SKM-1 treated with dmso at 0.1 percent for 144 hours (cell line): ENCODE results near the gene HEXIM1.

Source experiments
- DNase-seq: peaks from one replicate; lab custom pipeline; 2025; ENCODE audit not compliant: unreplicated experiment; lab: John Stamatoyannopoulos, UW

HEXIM1 gene

DNA sequence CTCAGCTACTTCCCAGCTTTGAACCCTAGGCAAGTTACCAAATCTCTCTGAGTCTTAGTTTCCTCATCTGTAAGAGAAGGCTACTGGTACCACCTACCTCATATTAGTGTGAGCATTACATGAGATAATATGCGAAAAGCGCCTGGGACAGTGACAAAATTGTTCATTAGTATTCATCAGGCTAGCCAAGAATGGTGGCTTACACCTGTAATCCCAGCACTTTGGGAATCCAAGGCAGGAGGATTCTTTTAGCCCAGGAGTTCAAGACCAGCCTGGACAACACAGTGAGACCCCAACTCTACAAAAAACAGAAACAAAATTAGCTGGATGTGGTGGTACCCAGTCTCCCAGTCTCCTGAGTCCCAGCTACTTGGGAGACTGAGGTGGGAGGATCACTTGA, 19.3 kb upstream of the HEXIM1 start:
- DNase-seq, result no peak

DNA sequence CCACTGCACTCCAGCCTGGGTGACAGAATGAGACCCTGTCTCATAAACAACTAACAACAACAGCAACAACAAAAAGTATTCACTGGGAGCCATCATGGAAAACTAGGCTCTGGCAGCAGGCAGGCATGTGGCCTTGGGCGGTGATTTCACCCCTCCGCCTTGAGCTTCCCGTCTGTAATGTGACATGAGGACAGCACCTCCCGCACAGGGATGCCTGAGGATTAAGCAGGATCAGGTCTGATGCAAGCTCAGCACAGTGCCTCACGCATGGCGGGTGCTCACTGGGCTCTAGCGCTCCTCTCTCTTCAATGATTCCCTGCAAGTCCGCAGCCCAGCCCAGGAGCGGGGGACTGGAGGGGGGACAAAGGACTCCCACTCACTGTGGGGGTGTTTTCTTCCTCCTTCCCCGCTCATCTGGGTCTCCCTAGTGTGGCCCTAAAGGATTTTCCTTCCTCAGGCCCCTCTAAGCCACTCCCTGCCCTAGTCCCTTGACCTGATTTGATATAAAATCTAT, 18.8 kb upstream of the HEXIM1 start:
- DNase-seq, result no peak

DNA sequence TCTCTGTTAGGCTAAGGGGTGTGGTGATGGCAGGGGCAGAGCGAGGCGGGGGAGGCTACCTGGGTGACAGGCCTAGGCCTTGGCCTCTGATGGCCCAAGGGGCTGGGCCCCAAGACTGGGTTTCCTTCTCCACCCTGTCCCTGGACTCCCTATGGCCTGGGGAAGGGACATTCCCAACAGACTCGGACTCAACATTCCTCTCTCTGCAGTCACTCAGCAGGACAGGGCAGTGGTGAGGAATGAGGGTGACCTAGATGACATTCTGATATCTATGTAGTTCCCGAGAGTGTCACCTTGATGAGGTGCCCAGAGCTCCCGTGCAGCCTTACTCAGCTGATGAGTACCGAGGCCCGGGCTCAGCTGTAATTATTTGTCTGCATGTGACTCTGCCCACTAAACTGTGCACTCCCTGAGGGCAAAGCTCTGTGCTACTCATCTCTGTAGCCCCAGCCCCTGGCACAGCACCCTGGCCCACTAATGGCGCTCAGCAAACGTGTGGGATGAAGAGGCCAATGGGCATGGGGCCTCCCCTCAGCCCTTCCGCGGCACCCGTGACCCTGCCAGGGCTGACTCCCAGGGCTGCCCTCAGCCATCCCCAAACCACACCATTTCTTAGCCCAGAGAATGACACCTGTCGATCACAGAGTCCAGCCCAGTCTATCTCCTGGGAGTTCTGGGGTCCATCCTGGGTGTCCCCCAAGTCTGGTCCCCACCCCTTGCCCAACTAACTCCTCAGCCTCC, 18.2 kb upstream of the HEXIM1 start:
- DNase-seq, result no peak

DNA sequence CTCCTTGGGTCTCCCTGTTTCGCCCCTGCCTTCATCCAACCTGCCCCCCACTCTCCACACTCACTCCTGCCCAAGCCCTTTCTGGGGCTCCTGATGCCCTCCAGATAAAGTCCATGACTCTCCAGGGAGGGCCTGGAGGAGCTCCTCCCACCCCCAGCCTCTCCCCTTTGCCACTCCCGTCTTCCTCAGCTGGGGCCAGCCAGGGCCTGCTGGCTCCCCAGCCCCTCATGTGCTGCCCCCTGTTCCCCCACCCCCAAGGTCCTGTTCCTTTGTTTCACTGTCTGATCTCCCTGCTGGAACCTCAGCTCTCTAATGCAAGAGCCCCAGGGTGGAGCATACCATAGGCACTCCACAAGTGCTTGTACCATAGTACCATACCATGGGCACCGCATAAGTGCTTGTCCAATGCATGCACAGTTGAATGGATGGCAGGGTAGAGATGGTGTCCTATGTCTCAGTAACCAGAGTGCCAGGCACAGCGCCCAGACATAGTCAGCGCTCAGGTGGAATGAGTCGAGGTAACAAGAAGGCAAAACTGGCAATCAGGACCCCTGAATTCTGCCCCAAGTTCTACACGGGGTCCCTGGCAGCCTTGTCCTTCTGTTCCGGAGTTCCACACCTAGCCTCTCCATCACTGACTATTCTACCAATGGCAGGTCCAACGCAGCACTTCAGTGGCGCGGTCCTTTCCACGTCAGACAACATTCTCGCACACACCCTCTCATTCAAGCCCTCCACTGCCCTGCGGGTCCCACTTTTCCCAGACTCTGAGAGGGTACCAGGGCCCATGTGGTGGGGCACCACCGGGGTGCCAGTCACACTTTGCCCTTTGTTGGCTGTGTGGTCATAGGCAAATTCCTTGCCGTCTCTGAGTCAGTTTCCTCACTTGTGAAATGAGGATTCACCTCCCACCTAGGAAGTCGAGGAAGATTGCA, 17.3 kb upstream of the HEXIM1 start:
- DNase-seq, result no peak

DNA sequence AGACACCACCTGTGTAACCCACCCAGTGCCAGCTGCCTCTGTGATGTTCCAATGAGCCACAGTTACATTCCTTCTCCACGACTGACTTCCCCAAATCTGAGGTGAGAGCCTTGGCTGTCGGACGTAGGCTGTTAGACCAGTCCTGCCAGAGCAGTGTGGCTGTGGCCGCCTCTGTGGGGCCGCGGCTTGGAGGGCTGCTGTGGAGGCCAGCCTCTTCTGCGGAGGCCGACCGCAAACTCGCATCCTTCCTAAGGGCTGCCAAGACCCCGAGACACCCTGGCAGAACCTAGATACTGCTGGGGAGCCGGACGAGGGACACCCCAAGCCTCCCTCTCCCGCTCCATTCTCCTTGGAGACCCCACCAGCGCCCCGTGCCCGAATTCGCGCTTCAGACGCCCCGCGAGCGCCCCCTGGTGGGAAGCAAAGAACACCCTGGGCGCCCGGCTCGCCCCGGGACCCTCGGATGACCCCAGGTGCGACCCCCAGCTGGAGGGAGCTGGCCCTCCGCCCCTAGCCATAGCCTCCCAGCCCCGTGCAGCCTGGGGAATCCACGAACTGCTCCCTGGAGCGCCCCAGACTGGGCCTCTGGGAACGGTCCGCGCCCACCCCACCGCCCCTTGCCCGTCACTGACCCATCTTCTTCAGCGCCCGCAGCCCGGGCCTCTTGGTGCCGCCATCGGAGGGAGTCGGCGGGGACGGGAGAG, 16.5 kb upstream of the HEXIM1 start:
- DNase-seq, result no peak

DNA sequence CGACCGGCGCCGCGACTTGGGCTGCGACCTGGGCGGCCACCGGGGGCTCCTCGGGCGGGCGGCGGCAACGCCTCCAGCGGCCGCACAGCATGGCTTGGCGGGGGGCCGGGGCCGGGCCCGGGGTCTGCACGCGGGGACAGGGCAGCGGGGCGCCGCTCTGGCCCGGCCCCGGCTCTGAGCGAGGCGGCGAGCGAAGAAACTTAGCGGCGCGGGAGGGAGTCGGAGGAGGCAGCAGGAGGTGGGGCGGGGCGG, 16.0 kb upstream of the HEXIM1 start, which contains the start of gene PLCD3:
PLCD3 (minus strand) TSS at position 196 of the 252 bp plus-strand sequence; CDS start at position 91, 105 bp downstream.
- no peak for DNase-seq

DNA sequence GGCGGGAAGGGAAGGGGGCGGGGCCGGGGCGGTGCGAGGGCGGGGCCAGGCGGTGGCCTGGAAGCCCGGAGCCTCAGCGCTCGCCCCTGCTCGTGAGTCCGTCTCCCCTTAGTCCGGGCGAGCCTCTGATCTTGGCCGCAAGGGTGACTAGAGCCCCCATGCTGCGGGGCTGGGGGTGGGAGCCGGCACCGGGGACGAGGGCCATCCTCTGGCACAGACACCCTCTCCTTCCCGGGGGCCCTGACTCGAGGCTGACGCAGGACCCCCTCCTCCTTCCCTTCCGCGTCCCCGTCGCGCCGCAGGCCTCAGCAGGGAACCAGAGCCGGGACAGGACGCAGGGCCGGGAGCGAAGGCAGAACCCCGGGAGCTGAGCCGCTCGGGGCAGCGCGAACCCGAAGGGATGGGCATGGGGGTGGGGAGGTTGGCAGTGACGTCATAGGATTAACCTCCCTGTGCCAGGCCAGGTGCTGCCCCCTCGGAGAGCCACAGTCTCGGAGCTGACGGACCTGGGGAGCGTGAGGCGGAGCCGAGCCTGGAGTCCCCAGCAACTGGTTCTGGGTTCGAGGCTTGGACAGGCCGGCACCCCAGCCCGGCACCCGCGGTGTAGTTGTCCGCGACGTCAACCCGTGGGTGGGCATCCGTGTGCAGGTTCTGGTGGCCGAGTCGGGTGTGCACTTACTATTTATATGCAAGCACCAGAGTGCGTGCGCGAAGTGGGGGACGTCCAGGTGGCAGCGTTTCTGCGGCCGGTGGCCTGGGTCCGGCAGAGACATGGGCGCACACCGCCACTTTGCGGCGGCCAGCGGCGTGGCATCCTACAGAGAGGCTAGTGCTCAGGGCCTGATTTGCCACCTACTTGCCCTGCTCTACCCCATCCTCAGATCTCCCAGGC, 15.5 kb upstream of the HEXIM1 start:
- DNase-seq, result peak; percentile 77

DNA sequence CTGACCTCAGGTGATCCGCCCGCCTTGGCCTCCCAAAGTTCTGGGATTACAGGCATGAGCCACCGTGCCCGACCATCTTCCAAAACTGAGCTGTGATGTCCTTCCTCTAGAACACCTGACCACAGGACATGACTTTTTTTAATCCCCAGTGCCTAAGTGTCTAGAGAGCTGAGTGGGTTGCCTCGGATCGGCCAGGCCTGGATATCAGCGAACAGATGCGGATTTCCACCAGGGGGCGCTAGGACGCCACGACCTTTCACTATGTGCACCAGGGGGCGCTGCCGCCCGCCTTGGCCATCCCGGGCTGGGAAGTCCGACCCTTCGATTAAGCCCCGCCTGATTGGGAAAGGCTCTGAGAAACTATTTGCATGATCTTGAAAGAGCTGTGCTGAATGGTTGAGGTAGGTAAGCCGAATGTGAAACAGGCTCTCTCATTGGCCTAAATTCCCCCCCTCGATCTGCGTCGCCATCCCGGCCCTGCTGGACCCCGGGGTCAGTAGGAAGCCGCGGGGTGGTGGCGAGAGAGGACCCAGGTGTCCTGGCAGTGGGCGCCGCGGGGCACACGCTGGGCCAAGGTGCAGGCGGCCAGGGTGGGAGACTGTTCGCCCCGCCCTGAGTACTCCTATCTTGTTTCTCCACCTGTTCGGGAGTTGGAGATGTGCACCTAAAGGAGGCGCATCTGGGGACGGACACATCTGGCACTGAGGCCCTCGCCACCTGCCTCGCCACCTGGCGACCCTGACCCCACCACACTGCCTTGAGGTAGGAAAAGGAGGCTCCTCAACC, 12.9 kb upstream of the HEXIM1 start, which contains the start of gene ACBD4:
ACBD4 (plus strand) TSS at position 496 of the 786 bp plus-strand sequence. CDS start 458 bp downstream, outside the sequence.
- DNase-seq, result peak; percentile 98

DNA sequence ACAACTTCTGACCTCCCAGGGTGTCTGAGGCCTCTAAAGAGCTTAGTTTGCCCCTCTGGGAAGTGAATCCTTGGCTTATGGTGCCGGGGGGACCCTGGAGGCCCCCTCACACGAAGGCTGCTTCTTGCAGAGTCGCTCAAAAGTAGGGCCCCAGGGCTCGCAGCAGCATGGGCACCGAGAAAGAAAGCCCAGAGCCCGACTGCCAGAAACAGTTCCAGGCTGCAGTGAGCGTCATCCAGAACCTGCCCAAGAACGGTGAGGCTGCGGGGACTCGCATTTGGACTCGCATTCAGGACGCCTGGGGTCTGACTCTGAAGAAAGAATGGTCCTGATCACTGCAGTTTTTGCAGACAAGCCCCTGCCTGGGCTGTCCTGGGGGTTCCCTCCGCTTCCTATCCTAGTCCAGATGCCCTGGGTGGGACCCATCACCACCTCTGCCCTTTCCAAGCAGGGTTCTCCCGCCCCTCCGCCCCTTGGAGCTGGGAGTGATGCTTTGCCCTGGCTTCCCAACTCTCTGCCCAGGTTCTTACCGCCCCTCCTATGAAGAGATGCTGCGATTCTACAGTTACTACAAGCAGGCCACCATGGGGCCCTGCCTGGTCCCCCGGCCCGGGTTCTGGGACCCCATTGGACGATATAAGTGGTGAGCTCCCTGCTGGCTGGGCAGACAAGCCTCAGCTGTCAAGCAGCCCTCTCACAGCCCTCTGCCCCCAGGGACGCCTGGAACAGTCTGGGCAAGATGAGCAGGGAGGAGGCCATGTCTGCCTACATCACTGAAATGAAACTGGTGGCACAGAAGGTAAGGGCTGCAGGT, 12.1 kb upstream of the HEXIM1 start:
- no peak for DNase-seq

DNA sequence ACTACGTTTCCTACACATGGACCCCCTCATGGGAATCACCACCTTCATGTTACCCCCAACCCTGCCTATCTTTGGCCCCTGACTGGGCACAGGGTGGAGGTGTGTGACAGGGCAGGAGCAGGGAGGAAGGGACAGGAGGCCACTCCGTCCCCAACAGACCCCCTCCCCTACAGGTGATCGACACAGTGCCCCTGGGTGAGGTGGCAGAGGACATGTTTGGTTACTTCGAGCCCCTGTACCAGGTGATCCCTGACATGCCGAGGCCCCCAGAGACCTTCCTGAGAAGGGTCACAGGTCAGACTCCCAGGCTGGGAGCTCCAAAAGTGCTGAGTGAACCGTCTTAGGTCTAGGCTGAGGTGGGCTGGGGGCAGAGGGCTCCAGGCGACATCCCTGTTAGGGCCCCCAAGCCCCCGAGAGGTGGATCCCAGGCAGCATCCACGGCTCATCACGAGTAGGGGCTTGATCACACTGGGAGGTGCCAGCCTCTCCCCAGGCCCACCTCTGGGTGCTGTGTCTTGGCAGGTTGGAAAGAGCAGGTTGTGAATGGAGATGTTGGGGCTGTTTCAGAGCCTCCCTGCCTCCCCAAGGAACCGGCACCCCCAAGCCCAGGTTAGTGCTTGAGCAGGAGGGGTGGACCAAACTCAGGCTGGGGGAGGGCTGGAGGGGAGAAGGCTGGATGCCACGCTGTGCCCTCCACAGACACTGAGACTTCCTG, 11.3 kb upstream of the HEXIM1 start:
- DNase-seq, result no peak

DNA sequence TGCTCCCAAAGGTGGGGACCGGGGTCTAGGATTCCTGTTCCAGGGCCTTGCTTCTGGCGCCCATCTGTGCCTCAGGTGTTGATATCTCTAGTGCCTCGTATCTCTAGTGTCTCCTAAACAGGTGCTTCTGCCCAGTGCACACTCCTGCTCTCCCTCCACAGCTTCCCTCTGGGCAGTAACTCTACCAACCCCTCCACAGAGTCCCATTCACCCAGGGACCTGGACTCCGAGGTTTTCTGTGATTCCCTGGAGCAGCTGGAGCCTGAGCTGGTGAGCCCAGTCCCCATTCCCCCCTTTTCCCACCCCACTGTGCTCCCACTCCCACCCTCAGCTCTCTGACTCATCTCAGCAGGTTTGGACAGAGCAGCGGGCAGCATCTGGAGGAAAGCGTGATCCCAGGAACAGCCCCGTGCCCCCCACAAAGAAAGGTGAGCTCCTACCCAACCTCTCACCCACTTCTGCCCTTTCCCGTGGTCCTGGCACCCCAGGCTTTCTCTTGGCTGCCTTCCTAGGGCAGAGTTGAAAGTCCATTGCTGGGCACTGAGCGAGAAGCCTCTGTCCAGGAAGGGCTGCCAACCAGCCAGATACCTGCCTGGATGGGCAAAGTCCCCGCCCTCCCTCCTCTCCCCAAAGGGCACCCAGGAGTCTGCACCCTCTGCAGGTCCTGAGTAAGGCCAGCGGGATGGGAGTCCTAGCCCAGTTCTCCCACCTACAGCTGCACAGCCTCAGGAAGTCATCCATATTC, 10.5 kb upstream of the HEXIM1 start:
- DNase-seq, result no peak

DNA sequence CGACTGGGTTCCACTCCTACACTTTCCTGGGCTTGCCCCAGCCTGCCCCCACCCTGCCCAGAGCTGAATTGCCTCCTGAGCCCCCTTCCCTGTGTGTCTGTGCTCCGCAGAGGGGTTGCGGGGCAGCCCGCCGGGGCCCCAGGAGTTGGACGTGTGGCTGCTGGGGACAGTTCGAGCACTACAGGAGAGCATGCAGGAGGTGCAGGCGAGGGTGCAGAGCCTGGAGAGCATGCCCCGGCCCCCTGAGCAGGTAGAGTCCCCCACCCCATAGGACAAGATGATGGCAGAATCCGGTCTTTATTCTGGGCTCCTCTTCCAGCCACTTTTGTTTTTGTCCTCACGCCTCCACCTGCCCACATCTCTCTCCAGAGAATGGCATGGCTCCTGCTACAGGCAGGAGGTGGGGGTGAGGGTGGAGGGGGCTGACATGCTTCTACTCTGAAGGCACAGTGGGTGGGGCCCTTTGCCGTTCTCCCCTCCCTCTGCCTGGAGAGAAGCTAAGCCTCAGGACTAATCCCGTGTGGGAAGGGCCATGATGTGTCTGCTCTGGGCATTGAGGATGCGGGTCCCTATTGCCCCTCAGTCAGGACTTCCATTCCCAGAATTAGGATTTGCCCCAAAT, 9.3 kb upstream of the HEXIM1 start:
- no peak for DNase-seq

DNA sequence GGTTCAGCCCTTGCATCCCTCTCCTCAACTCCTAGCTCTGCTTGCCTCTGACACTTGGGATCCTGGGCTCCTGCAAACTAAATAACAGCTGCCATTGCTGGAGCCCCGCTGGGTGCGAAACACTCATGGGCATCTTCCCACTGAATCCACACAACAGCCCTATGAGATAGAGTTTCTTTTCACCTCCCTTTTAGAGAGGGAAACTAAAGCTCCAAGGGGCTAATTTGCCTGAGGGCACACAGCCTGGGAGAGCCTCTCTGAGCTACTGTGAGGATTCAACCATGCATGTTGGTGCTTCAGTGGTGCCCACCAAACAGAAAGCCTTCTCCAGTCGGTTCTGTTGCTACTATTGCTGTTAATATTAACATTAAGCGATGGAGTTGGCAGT, 8.7 kb upstream of the HEXIM1 start:
- no peak for DNase-seq

DNA sequence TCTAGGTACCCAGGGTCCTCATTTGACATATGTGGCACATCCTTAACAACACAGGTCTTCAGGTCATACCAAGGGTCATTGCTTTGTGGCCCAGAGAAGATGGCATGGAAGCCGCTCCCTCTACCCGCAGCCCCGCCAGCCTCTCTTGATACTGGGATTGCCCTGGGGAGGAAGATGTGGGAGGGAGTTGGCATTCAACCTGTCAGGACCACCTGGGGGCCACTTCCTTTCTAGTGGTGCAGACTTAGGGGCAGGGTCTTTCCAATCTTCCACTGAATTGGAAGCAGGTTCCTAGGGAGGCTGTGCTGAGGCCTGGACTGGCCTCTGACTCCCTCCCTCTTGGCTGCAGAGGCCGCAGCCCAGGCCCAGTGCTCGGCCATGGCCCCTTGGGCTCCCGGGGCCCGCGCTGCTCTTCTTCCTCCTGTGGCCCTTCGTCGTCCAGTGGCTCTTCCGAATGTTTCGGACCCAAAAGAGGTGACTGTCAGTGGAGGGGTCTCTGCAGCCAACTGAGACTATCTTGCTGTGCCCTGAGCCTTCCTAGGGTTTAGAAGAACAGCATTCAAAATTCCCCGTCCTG, 5.1 kb upstream of the HEXIM1 start:
- DNase-seq, result no peak

DNA sequence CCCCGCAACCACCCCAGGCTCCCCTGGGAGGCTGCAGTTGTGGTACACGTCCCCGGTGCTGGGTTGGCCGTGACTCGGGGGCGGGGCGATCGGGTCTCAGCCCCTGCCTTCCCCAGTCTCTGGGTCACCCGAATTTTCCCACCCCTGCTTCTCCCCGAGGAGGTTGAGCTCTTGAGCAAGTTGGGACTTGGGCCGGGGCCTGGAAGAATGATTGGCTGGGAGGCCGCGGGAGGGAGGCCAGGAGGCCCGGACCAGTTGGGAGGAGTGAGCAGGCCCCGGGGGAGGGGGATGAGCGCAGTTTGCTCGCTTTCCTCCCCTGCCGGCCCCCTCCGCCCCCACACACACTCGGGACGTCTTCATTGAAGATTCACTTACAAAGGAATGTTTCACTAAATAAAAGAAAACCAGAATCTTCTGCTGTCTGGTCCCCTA, 4.5 kb upstream of the HEXIM1 start:
- DNase-seq, result no peak

DNA sequence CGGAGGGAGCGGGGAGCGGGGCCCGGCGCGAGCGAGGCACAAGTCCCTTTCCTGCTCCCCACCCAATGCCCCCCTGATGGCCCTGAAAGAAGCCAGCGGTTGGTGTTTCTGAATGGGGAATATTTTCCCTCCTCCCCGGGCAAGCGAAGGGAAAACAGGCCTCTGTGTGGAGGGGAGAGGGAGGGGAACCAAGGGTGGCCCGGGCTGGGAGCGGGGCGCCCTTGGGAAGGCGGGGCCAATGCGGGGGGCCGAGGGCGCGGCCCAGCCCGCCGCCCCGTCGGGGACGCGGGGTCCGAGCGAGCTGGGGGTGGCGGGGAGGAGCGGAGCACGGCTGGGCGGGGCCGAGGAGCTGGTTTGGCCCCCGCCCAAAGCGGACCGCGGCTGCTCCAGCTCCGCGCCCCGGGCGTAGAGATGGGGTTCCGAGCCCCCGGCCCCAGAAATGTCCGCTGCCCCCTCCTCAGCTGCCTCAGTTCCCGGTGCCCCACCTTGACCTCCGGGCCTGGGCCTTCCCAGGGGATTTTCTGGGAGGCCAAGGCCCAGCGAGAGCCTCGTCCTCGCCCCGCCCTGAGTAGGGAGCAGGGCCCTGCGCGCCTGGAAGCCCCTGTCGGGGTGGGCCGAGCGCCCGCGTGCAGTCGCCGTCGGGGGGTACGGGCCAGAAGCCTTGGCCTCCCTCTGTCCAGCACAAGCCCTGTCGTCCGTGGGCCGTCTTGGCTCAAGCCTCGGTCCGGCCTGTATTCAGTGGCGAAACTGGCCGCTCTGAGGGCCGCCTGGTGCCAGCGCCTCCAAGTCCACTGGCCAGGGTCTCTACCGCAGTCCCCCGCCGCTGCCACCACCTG, 3.9 kb upstream of the HEXIM1 start:
- no peak for DNase-seq
